ENCODE measurements around the gene MAST2. TPM values are rescaled to one million over a fixed set of nuclear protein-coding genes. Genes with fewer than 3 reads are reported as not detected.
"Not testable (repeated sequence)": the region's sequence is repeated elsewhere in the genome, so short reads cannot be mapped to it uniquely, and the experiment has no call there.

Gene MAST2
- total RNA-seq, 1 experiment from 2014 or later: 30.3 TPM

GRCh38 chr1:45809761-45810160 lies 6.3 kb downstream of the MAST2 start:
- DNase-seq (ENCODE audit: low read depth): no peak

DNA sequence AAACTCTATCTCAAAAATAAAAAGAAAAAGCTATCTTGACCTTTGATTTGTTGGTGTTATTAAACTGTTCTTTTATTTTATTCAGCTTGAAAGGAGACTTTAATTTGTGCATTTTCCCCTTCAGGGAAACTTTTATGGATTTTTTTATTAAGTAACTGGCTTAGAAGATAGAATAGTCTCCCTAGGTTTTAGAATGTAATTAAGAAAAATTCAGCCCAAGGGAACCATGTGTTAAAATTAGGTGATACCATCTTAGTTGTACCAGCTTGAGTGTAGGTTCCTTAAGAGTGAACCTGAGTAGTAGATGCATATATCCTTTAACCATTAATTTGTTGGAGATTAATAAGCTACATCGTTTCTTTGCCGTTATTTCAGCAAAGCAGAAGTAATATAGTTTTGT lies 11.4 kb downstream of the MAST2 start:
- DNase-seq (ENCODE audit: low read depth): no peak

DNA sequence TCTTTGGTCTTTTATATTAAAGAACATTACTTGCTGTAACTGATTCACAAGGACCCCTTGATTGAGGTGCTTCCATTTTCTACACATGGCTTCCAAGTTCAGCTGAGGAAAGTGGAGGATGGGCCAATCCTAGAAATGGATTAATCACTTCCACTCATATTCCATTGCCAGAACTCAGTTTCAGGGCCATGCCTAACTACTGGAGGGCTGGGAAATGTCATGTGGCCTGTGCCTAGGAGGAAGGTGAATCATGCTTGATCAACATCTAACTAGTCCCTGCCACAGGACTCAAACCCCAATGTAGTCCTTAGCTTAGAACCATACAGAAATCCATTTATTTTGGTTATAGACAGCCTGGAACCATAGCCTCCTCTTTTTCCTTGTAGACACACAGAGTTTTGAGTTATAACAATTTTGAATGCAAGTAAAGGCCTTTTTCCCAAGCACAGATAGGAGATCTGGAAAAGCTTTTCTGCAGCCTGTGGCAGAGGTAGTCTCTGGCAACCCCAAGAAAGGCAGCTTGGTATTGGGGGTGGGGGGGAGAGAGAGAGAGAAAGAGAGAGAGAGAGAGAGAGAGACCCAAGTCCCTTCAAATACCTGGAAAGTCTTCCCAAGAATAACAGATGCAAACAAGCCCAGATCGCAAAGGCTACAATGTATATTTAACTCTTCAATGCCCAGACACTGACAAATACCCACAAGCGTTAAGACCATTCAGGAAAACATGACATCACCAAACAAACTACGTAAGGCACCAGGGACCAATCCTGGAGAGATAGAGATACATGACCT lies 12.5 kb downstream of the MAST2 start:
- DNase-seq (ENCODE audit: low read depth): peak; percentile 50

DNA sequence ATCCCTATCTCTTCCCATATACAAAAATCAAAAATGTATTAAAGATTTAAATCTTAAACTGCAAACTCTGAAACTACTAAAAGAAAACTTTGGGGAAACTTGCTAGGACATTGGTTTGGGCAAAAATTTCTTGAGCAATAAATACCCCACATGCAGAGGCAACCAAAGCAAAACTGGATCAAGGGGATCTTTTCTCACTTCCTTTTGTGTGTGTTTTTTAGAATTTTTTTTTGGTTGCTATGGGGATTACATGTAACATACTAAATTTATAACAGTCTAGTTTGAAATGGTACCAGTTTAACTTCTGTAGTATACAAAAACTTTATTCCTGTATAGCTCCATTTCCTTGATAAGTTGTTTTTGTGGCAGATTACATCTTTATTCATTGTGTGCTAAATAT lies 16.8 kb downstream of the MAST2 start:
- DNase-seq (ENCODE audit: low read depth): no peak

DNA sequence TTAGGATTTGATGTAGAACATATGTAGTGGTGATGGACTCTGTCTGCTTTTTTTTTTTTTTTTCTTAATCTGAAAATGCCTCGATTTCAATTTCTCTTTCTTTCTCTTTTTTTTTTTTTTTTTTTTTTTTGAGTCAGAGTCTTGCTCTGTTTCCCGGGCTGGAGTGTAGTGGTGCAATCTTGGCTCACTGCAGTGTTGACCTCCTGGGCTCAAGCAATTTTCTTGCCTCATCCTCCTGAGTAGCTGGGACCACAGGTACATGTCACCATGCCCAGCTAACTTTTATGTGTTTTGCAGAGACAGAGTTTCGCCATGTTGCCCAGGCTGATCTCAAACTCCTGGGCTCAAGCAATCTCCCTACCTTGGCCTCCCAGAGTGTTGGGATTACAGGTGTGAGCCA lies 17.4 kb downstream of the MAST2 start:
- DNase-seq (ENCODE audit: low read depth): no peak

DNA sequence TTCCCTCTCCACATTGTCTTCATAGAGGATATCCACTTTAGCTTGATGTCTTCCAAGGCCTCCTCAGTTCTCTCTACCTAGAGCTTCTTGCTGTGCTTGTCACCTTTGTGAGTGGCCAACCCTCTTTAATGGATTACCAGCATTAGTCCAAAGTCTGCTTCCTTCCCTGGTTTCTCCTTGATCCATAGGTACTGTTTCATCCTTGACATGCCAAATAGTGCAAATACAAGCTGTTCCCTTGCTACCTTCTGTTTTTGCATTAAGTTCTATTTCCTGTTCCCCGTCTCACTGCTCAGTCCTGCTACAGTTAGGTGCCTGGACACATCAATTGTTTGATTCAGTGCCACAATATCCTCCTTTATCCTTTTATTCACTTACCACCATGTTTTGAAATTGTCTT lies 19.2 kb downstream of the MAST2 start:
- DNase-seq (ENCODE audit: low read depth): no peak

GRCh38 chr1:45824607-45825006 lies 21.2 kb downstream of the MAST2 start:
- no peak for DNase-seq (ENCODE audit: low read depth)

DNA sequence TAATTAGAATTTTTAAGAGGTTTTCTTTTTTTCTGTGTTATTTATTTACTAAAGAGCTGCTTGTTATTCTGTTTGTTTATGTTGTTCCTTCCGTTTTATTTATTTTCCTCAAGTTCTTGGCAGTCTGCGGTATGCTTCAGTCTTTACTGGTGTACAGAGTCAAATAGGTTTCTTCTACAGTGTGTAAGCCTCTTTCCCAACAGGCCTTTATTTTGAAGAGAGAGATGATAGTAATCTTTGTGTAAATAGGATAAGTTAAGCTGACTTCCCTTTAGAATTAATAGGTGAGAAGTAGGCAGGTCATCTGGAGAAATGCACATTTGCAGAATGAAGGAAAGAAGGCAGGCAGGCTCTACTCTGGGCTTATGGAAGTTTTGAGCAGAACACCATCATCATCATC lies 23.8 kb downstream of the MAST2 start:
- DNase-seq (ENCODE audit: low read depth): no peak

- no peak for DNase-seq (ENCODE audit: low read depth)
Measured at GRCh38 chr1:45828841-45829240, 25.4 kb downstream of the MAST2 start.

DNA sequence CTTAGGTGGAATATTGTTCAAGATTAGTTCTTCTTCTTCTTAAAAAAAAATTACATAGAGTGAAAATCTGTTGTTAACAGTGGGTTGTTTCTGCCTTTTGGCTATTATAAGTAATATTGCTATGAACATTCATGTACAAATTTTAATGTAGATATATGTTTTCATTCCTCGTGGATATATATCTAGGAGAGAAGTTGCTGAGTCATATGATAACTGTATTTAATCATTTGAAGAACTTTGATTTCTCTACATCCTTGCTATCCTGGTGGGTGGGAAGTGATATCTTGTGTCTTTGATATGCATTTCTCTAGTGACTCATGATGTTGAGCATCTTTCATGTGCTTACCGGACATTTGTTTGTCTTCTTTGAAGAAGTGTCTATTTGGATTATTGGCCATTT lies 29.9 kb downstream of the MAST2 start:
- DNase-seq (ENCODE audit: low read depth): no peak

- DNase-seq (ENCODE audit: low read depth): no peak
Measured at GRCh38 chr1:45834689-45835088, 31.3 kb downstream of the MAST2 start.

- DNase-seq (ENCODE audit: low read depth): no peak
Measured at GRCh38 chr1:45836451-45836850, 33.0 kb downstream of the MAST2 start.

- not testable (repeated sequence) for DNase-seq (ENCODE audit: low read depth)
Measured at GRCh38 chr1:45836861-45837260, 33.4 kb downstream of the MAST2 start.

DNA sequence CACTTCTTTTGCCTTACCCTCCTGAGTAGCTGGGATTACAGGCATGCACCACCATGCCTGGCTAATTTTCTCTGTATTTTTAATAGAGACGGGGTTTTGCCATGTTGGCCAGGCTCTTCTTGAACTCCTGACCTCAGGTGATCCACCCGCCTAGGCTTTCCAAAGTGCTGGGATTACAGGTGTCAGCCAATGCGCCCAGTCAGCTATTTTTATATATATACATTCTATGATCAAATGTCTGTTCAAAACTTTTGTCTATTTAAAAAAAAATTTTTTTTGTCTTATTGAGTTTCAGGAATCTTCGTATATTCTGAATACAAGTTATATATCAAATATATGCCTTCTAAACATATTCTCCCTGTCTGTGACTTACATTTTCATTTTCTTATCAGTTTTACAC lies 34.9 kb downstream of the MAST2 start:
- not testable (repeated sequence) for DNase-seq (ENCODE audit: low read depth)

DNA sequence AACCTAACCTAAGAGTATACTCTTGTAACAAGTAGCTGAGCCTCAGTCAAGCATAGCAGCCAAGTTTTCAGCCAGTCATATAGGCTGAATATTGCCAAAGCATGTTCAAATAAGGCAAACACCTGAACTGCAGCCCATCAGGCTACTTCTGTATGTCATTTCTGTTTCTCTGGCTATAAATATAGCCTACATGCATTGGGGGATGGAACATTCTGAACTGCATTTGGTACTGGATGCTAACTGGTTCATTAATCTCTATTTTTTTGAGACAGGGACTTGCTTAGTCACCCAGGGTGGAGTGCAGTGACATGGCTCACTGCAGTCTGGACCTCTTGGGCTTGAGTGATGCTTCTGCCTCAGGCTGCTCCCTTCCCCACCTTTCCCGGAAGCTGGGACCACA lies 37.3 kb downstream of the MAST2 start:
- DNase-seq (ENCODE audit: low read depth): no peak

GRCh38 chr1:45842786-45843185 lies 39.4 kb downstream of the MAST2 start:
- no peak for DNase-seq (ENCODE audit: low read depth)

GRCh38 chr1:45843474-45843905 lies 40.1 kb downstream of the MAST2 start:
- no peak for DNase-seq (ENCODE audit: low read depth)

DNA sequence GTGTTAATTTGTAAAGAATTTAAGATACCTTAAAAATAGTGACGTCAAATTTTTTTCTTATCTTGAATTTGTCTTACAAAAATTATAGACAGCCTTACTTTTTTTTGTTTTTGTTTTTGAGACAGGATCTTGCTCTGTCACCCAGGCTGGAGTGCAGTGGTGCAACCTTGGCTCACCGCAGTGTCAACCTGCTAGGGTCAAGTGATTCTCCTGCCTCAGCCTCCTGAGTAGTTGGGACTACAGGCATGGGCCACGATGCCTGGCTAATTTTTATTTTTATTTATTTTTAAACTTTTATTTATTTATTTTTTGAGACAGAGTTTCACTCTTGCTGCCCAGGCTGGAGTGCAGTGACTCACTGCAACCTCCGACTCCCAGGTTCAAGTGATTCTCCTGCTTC lies 40.6 kb downstream of the MAST2 start:
- not testable (repeated sequence) for DNase-seq (ENCODE audit: low read depth)

DNA sequence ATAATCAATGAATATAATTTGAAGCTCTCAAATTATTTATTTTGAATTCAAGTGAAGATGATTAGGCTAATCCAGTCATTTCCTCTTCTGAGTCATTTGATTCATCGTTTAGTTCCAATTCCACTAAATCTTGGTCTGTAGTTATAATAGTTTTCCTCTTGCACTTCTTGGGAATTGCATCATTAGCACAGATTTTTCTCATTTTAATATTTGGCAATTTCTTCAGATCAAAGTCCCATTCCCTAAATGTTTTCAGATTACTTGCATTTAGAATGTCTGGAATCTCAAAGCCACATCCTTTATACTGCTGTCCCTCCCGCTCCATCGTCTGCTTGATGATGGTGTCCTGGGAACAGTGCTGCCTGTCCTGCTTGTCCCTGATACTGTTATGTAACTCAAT lies 43.5 kb downstream of the MAST2 start:
- no peak for DNase-seq (ENCODE audit: low read depth)

DNA sequence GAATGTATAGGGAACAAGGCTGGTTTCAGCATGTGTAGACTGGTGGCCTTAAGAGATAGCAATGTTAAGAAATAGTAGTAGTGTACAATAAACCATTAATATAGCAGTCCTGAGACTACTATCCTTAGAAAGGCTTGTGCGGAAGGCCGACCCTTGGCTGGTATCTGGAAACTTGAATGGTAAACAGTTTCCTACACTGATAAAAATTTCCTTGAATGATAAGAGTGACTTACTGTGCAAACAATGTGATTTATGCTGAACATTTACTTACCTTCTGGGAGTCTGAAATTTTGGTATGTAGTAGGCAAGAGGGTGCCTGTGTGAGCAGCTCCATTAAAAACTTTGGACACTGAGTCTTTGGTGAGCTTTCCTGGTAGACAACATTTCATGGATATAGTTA lies 44.7 kb downstream of the MAST2 start:
- DNase-seq (ENCODE audit: low read depth): no peak

DNA sequence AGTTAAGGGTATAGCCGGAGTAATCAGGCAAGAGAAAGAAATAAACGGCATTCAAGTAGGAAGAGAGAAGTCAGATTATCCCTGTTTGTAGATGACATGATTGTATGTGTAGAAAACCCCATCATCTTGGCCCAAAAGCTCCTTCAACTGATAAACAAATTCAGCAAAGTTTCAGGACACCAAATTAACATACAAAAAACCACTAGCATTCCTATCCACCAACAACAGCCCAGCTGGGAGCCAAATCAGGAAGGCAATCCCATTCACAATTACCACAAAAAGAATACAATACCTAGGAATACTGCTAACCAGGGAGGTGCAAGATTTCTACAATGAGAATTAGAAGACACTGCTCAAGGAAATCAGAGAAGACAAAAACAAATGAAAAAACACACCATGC lies 45.3 kb downstream of the MAST2 start:
- no peak for DNase-seq (ENCODE audit: low read depth)

GRCh38 chr1:45850017-45850416 lies 46.6 kb downstream of the MAST2 start:
- DNase-seq (ENCODE audit: low read depth): no peak

- DNase-seq (ENCODE audit: low read depth): no peak
Measured at GRCh38 chr1:45854724-45855123, 51.3 kb downstream of the MAST2 start.

All from LHCN-M2 (cell line).